SK-N-SH (cell line): Measurements from ENCODE around the gene LIPM. TPM values are rescaled to one million over a fixed set of nuclear protein-coding genes. Genes with fewer than 3 reads are reported as not detected.

Experiments
- CTCF ChIA-PET: fragments of 300-600, 350-600 bp; formaldehyde crosslinking; extraction: SDS; loops from one replicate; lab custom pipeline; 2021; lab: Yijun Ruan, JAX
- POLR2A ChIA-PET: fragments of 350-600 bp; sonication (Branson Sonifier 250); formaldehyde crosslinking; extraction: SDS; loops from one replicate; lab custom pipeline; 2020; ENCODE audit warnings: antibody characterized with exemption, inconsistent platforms; lab: Yijun Ruan, JAX
- DNase-seq: peaks from one replicate; pipeline ENCODE4 v3.0.0; 2012
- H2AFZ ChIP-seq: fragments of 200-600 bp; sonication (generic); 2 replicates; pipeline ENCODE4 v1.8.1; 2016; ENCODE audit warnings: antibody characterized with exemption, mild to moderate bottlenecking, low read depth
- H3F3A ChIP-seq: fragments of 200-600 bp; sonication (generic); replicated peaks from 2 replicates; pipeline ENCODE3; 2016; ENCODE audit warnings: antibody characterized with exemption, mild to moderate bottlenecking; ENCODE audit not compliant: insufficient read depth
- H3K27ac ChIP-seq, 2 experiments: fragments of 200-500 bp in 1 of 2; fragments of 200-600 bp in 1 of 2; sonication (Bioruptor generic) in 1 of 2; sonication (generic), shearing (Covaris generic) in 1 of 2; 2 replicates each; pipeline versions ENCODE4 v1.5.1 to v1.6.1; 2014 to 2016; ENCODE audit warnings: low read depth in 2 of 2, inconsistent platforms in 1 of 2, low read length in 1 of 2, mild to moderate bottlenecking in 1 of 2, mixed read lengths in 1 of 2
- H3K27me3 ChIP-seq: fragments of 200-600 bp; sonication (generic), shearing (Covaris generic); 2 replicates; pipeline ENCODE4 v1.6.1; 2016; ENCODE audit warnings: mixed run types; ENCODE audit not compliant: insufficient read depth
- H3K36me3 ChIP-seq, 2 experiments: fragments of 200-500 bp in 1 of 2; fragments of 200-600 bp in 1 of 2; sonication (Bioruptor generic) in 1 of 2; sonication (generic) in 1 of 2; replicated peaks in 1 of 2; 2 replicates each; pipeline versions ENCODE3 to v1.5.1; 2014 to 2016; ENCODE audit warnings: low read length in 1 of 2, mild to moderate bottlenecking in 1 of 2; ENCODE audit not compliant: insufficient read depth in 2 of 2, control insufficient read depth in 1 of 2
- H3K4me1 ChIP-seq, 2 experiments: fragments of 200-500 bp in 1 of 2; fragments of 200-600 bp in 1 of 2; sonication (Bioruptor generic) in 1 of 2; sonication (generic), shearing (Covaris generic) in 1 of 2; 2 replicates each; pipeline versions ENCODE4 v1.5.1 to v1.6.1; 2014 to 2016; ENCODE audit warnings: low read depth in 1 of 2, low read length in 1 of 2, mixed run types in 1 of 2; ENCODE audit not compliant: insufficient read depth in 2 of 2, control insufficient read depth in 1 of 2
- H3K4me2 ChIP-seq: fragments of 200-600 bp; sonication (generic), shearing (Covaris generic); 2 replicates; pipeline ENCODE4 v1.6.1; 2017; ENCODE audit warnings: mixed run types
- H3K4me3 ChIP-seq, 2 experiments: fragments of 200-500 bp in 1 of 2; fragments of 200-600 bp in 1 of 2; sonication (Bioruptor generic) in 1 of 2; sonication (generic), shearing (Covaris generic) in 1 of 2; 2 replicates each; pipeline versions ENCODE4 v1.5.1 to v1.8.1; 2014 to 2016; ENCODE audit warnings: low read depth in 2 of 2, inconsistent platforms in 1 of 2, low read length in 1 of 2, mild to moderate bottlenecking in 1 of 2, mixed read lengths in 1 of 2, moderate library complexity in 1 of 2
- H3K79me2 ChIP-seq: fragments of 200-600 bp; sonication (generic); 2 replicates; pipeline ENCODE4 v1.8.1; 2017; ENCODE audit warnings: mild to moderate bottlenecking; ENCODE audit not compliant: insufficient read depth
- H3K9ac ChIP-seq: fragments of 200-600 bp; sonication (generic); 2 replicates; pipeline ENCODE4 v1.6.1; 2017; ENCODE audit warnings: mixed run types
- H3K9me2 ChIP-seq: fragments of 200-600 bp; sonication (generic); 2 replicates; pipeline ENCODE4 v1.6.1; 2017; ENCODE audit warnings: mixed run types
- H3K9me3 ChIP-seq: fragments of 200-600 bp; sonication (generic); 2 replicates; pipeline ENCODE4 v1.6.1; 2017; ENCODE audit warnings: mixed run types, mild to moderate bottlenecking, moderate library complexity
- H4K20me1 ChIP-seq: fragments of 200-600 bp; sonication (generic); 2 replicates; pipeline ENCODE4 v1.6.1; 2017; ENCODE audit warnings: mild to moderate bottlenecking, mixed run types; ENCODE audit not compliant: insufficient read depth
- CHD2 ChIP-seq: fragments of 150-350 bp; IDR thresholded peaks from 2 replicates; pipeline ENCODE4 v1.6.1; 2018; ENCODE audit warnings: low read length; ENCODE audit not compliant: partially characterized antibody
- CTCF ChIP-seq: fragments of 200-600 bp; sonication (generic); IDR thresholded peaks from 2 replicates; pipeline ENCODE4 v1.6.1; 2017; ENCODE audit warnings: antibody characterized with exemption, mild to moderate bottlenecking, moderate library complexity
- ELF1 ChIP-seq: IDR thresholded peaks from 2 replicates; pipeline ENCODE4 v1.4.0; 2012
- EZH2phosphoT487 ChIP-seq: fragments of 200-600 bp; sonication (generic); IDR thresholded peaks from 2 replicates; pipeline ENCODE4 v1.6.1; 2017; ENCODE audit warnings: low read depth, mixed run types, mild to moderate bottlenecking, antibody characterized with exemption, moderate library complexity, borderline replicate concordance
- FOXJ3 ChIP-seq: sonication (generic); formaldehyde crosslinking; IDR thresholded peaks from 2 replicates; pipeline ENCODE4 v1.5.1; 2020; ENCODE audit warnings: mild to moderate bottlenecking, missing genetic modification reagents
- GATA2 ChIP-seq: sonication (generic); formaldehyde crosslinking; IDR thresholded peaks from 2 replicates; pipeline ENCODE4 v1.5.0; 2020; ENCODE audit warnings: mild to moderate bottlenecking, missing genetic modification reagents
- IRF3 ChIP-seq: fragments of 150-350 bp; IDR thresholded peaks from 2 replicates; pipeline ENCODE4 v1.6.1; 2016; ENCODE audit warnings: mild to moderate bottlenecking, low read depth, low read length
- JUND ChIP-seq: IDR thresholded peaks from 2 replicates; pipeline ENCODE4 v1.4.0; 2012
- MEF2A ChIP-seq: IDR thresholded peaks from 2 replicates; pipeline ENCODE4 v1.4.0; 2012; ENCODE audit warnings: low read depth, borderline replicate concordance
- NRF1 ChIP-seq: IDR thresholded peaks from 2 replicates; pipeline ENCODE4 v1.6.1; 2012; ENCODE audit warnings: low read depth, mild to moderate bottlenecking, low read length
- PBX3 ChIP-seq: IDR thresholded peaks from 2 replicates; pipeline ENCODE4; 2012
- RAD21 ChIP-seq: IDR thresholded peaks from 2 replicates; pipeline ENCODE4 v1.6.1; 2012; ENCODE audit warnings: mild to moderate bottlenecking, low read length
- RCOR1 ChIP-seq: fragments of 150-350 bp; IDR thresholded peaks from 2 replicates; pipeline ENCODE4 v1.6.1; 2017; ENCODE audit warnings: antibody characterized with exemption, low read length
- REST ChIP-seq: IDR thresholded peaks from 2 replicates; pipeline ENCODE4 v1.6.1; 2012; ENCODE audit warnings: mild to moderate bottlenecking, low read depth, low read length, moderate library complexity
- SMC3 ChIP-seq: IDR thresholded peaks from 2 replicates; pipeline ENCODE4 v1.6.1; 2012; ENCODE audit warnings: low read depth, low read length, improper control_type of control experiment
- USF1 ChIP-seq: IDR thresholded peaks from 2 replicates; pipeline ENCODE4 v1.4.0; 2012; ENCODE audit warnings: low read depth, borderline replicate concordance
- WGBS: methylation state at CpG from one replicate; pipeline ENCODE4 v1.1.6; 2017; ENCODE audit warnings: low lambda C conversion rate; 5-methylcytosine and 5-hydroxymethylcytosine counted together
- polyA plus RNA-seq, 3 experiments: library from polyadenylated mRNA; depleted of rRNA; stranded (reverse); fragments of >200 nt; gene quantifications; 2 replicates each; pipeline ENCODE4 v1.2.3, GENCODE V29; 2012

LIPM gene
- polyA plus RNA-seq, 1 of the 3 experiments (the other 2 are of a cell fraction): not detected

GRCh38 chr10:88805924-88806323 is 3.4 kb downstream of the LIPM start:
- no peak overlapping the region for H3K9ac ChIP-seq
- H3K4me3 ChIP-seq: no peak overlapping the region
- CTCF ChIA-PET: interaction anchor here (0.6 to 1.5 kb wide), 3 partner anchors 13 to 241 kb away, joined by 3 read pairs; no protein-coding TSS in a partner anchor
- no peak overlapping the region for H2AFZ ChIP-seq
- no peaks in the 10 kb centered on the region for H3K27me3 ChIP-seq
- TF ChIP-seq USF1: no peak
- no peak for TF ChIP-seq FOXJ3
- TF ChIP-seq PBX3: no peak
- TF ChIP-seq JUND: no peak
- TF ChIP-seq SMC3: no peak
- TF ChIP-seq NRF1: no peak
- no peak for TF ChIP-seq MEF2A
- TF ChIP-seq CHD2: no peak
- no peak for TF ChIP-seq IRF3
- H3K36me3 ChIP-seq: no peaks in the 10 kb centered on the region
- H3F3A ChIP-seq: peaks cover 9% of the 10 kb centered on the region
- WGBS: 95% methylated on average over 3 of the region's 3 CpGs
- no peak for DNase-seq
- no peaks in the 10 kb centered on the region; a peak in 1 of 4 replicates for H3K4me1 ChIP-seq
- 0 out of 2 replicates have a peak overlapping the region, but pooled peaks have one; percentile 5 for H3K4me2 ChIP-seq
- no peaks in the 10 kb centered on the region for H4K20me1 ChIP-seq
- H3K27ac ChIP-seq: peak overlapping the region in 1 of 2 experiments; percentile 39; a peak in 1 of 4 replicates
- POLR2A ChIA-PET: no interaction called here
- no peaks in the 10 kb centered on the region for H3K9me3 ChIP-seq
- no peaks in the 10 kb centered on the region for H3K79me2 ChIP-seq
- H3K9me2 ChIP-seq: no peaks in the 10 kb centered on the region

- TF ChIP-seq IRF3 (no peak), RAD21 (no peak), REST (no peak), GATA2 (CRISPR knock-in tag) (no peak), CTCF (no peak), EZH2phosphoT487 (no peak), RCOR1 (no peak), ELF1 (no peak)
- POLR2A ChIA-PET: no interaction called here
- WGBS: 66% methylated on average over 4 of the region's 4 CpGs
These were observed 7.1 kb downstream of the LIPM start for GRCh38 chr10:88809621-88810020.

More at GRCh38 chr10:88809621-88810020, 7.1 kb downstream of the LIPM start:
- Histone ChIP-seq H3K36me3 (no peaks in the 10 kb centered on the region), H3F3A (peaks cover 9% of the 10 kb centered on the region), H4K20me1 (no peaks in the 10 kb centered on the region), H3K9me2 (no peaks in the 10 kb centered on the region), H3K9ac (no peak overlapping the region), H3K4me3 (no peak overlapping the region), H3K9me3 (no peaks in the 10 kb centered on the region), H3K27me3 (no peaks in the 10 kb centered on the region), H3K4me1 (no peaks in the 10 kb centered on the region; a peak in 1 of 4 replicates), H3K27ac (no peak overlapping the region), H3K4me2 (no peak overlapping the region), H2AFZ (no peak overlapping the region), H3K79me2 (no peaks in the 10 kb centered on the region)
- DNase-seq: no peak
- CTCF ChIA-PET: interaction anchor here (0.6 to 6.9 kb wide), 23 partner anchors 10 to 248 kb away, joined by 3 to 50 read pairs (median 4); no protein-coding TSS in a partner anchor
